Osteoblast (primary cell): ENCODE results near the gene JAK1. TPM values are rescaled to one million over a fixed set of nuclear protein-coding genes. Genes with fewer than 3 reads are reported as not detected.

ENCODE experiments used
- DNase-seq: peaks from one replicate; pipeline ENCODE4 v3.0.0; 2011; ENCODE audit warnings: low spot score, mixed read lengths; ENCODE audit not compliant: insufficient read length; ENCODE audit errors: missing footprints
- H2AFZ ChIP-seq: 2 replicates; pipeline ENCODE4 v1.6.0; 2011; ENCODE audit warnings: mild to moderate bottlenecking, low read length
- H3K27ac ChIP-seq: 2 replicates; pipeline ENCODE4 v1.5.1; 2011; ENCODE audit warnings: mild to moderate bottlenecking, low read depth, low read length, moderate library complexity
- H3K27me3 ChIP-seq: 2 replicates; pipeline ENCODE4 v1.6.0; 2012; ENCODE audit warnings: mild to moderate bottlenecking, control low read depth, inconsistent platforms, low read length, moderate library complexity; ENCODE audit not compliant: insufficient read depth
- H3K36me3 ChIP-seq: 2 replicates; pipeline ENCODE4 v1.5.1; 2011; ENCODE audit warnings: mild to moderate bottlenecking, low read length, control low read depth, moderate library complexity; ENCODE audit not compliant: insufficient read depth
- H3K4me1 ChIP-seq: 2 replicates; pipeline ENCODE4 v1.5.1; 2011; ENCODE audit warnings: mild to moderate bottlenecking, low read length, control low read depth, moderate library complexity; ENCODE audit not compliant: insufficient read depth
- H3K4me2 ChIP-seq: 2 replicates; pipeline ENCODE4 v1.6.0; 2011; ENCODE audit warnings: mild to moderate bottlenecking, low read length; ENCODE audit not compliant: insufficient read depth
- H3K4me3 ChIP-seq: fragments of 200-600 bp; sonication (generic); 3 replicates; pipeline ENCODE4 v1.5.1; 2012; ENCODE audit warnings: mild to moderate bottlenecking, low read length, inconsistent platforms; ENCODE audit not compliant: insufficient read depth
- H3K79me2 ChIP-seq: 2 replicates; pipeline ENCODE4 v1.6.0; 2012; ENCODE audit warnings: mild to moderate bottlenecking, low read length, control low read depth, inconsistent platforms; ENCODE audit not compliant: insufficient read depth
- H3K9me3 ChIP-seq: 2 replicates; pipeline ENCODE4 v1.5.1; 2011; ENCODE audit warnings: low read depth, low read length, control low read depth
- H4K20me1 ChIP-seq: 2 replicates; pipeline ENCODE4 v1.6.0; 2012; ENCODE audit warnings: mild to moderate bottlenecking, low read length, control low read depth; ENCODE audit not compliant: insufficient read depth
- total RNA-seq: library from RNA; depleted of rRNA; stranded (reverse); fragments of >200 nt; gene quantifications from 2 replicates; pipeline ENCODE4 v1.2.3, GENCODE V29; 2012
- TF ChIP-seq, protein P1 (sequence below): IDR thresholded peaks from 2 replicates; pipeline ENCODE4 v1.5.1; 2011; ENCODE audit warnings: mild to moderate bottlenecking, low read depth, low read length, moderate library complexity; ENCODE audit errors: extremely low read depth

The JAK1 gene
- total RNA-seq, 1 donor: 197 TPM

DNA sequence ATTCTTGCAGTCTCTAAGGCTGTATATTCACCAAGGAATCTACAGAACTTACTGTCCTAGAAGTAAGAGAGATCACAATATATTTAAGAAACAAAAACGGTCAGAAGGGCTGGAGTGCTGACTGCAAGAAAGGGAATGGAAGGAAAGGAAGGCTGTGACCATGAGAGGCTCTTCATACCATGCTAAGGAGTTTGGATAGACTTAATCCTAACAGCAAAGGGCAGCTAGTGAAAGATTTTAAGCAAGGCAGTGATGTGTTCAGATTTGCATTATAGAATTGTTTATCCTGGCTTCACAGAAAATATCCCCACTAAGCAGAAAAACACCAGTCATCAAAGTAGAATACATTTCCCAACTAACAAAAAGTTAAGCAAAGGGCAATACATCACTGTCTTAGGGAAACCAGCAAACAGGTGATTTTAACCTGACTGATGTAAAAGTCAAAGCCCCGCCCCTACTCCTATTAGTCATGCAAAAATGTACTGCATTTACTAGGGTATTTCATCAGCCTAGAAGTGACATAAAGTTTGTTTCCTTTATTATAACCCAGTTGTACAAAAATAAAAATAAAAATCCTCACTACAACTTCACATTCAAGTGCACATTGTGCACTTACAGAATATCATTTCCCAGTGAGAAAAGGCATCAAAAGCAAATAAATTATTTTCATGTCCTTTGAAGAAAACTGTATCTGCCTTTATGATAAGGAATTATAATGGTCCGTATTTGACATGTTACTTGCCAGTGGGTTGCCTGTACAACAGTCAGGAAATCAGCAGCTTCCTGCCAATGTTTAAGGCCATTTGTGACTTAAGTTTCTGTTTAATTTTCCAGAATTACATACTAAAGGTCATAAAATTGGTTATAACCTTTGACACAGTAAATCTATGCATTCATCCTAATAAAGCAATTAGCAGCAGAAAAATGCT is 17.2 kb downstream of the JAK1 start:
- Histone ChIP-seq H3K4me3 (no peak overlapping the region), H3K36me3 (no peaks in the 10 kb centered on the region), H3K27ac (no peak overlapping the region), H3K27me3 (no peaks in the 10 kb centered on the region), H2AFZ (no peak overlapping the region), H3K4me2 (no peak overlapping the region), H3K79me2 (peaks cover 90% of the 10 kb centered on the region), H3K4me1 (no peaks in the 10 kb centered on the region), H4K20me1 (peaks cover 60% of the 10 kb centered on the region), H3K9me3 (no peaks in the 10 kb centered on the region)
- TF ChIP-seq, protein P1, sequence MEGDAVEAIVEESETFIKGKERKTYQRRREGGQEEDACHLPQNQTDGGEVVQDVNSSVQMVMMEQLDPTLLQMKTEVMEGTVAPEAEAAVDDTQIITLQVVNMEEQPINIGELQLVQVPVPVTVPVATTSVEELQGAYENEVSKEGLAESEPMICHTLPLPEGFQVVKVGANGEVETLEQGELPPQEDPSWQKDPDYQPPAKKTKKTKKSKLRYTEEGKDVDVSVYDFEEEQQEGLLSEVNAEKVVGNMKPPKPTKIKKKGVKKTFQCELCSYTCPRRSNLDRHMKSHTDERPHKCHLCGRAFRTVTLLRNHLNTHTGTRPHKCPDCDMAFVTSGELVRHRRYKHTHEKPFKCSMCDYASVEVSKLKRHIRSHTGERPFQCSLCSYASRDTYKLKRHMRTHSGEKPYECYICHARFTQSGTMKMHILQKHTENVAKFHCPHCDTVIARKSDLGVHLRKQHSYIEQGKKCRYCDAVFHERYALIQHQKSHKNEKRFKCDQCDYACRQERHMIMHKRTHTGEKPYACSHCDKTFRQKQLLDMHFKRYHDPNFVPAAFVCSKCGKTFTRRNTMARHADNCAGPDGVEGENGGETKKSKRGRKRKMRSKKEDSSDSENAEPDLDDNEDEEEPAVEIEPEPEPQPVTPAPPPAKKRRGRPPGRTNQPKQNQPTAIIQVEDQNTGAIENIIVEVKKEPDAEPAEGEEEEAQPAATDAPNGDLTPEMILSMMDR: no peak
- no peak for DNase-seq

DNA sequence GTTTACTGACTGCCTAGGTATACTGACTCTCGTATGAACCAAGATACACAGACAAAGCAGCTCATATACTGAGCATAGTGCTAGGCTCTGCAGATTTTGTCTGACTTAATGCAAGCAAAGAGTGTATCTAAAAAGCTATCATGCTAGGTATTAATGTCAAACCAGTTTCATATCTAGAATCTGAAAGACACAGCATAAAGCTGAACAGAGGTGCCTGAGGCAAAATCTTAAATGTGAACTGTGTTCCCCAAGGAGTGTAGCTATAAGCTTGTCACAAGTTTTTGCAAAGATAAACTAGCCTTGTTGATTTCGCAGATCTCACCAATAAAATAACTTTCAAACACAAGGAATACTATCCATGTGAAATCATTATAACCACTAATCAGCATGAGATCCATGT is 18.1 kb downstream of the JAK1 start:
- Histone ChIP-seq H3K4me1 (no peaks in the 10 kb centered on the region), H3K27ac (no peak overlapping the region), H3K36me3 (no peaks in the 10 kb centered on the region), H2AFZ (no peak overlapping the region), H3K27me3 (no peaks in the 10 kb centered on the region), H3K4me3 (no peak overlapping the region), H3K9me3 (no peaks in the 10 kb centered on the region), H4K20me1 (peaks cover 53% of the 10 kb centered on the region), H3K4me2 (no peak overlapping the region), H3K79me2 (peaks cover 82% of the 10 kb centered on the region)
- TF ChIP-seq, protein P1: no peak
- DNase-seq: no peak

DNA sequence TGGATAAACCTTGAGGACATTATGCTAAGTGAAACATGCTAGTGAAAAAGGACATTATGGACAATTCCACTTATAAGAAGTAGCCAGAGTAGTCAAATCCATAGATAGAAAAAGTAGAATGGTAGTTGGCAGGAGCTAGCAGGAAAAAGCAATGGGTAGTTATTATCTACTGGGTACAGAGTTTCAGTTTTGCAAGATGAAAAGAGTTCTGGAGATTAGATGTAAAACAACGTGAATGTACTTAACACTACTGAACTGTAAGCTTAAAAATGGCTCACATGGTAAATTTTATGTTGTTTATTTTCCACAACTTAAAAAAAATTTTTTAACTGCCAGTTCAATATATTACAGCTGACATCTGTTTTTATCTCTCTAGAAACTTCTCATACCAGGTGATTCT is 19.4 kb downstream of the JAK1 start:
- Histone ChIP-seq H3K27ac (no peak overlapping the region), H3K4me3 (no peak overlapping the region), H3K79me2 (peaks cover 79% of the 10 kb centered on the region), H2AFZ (no peak overlapping the region), H3K4me2 (no peak overlapping the region), H3K4me1 (no peaks in the 10 kb centered on the region), H3K9me3 (no peaks in the 10 kb centered on the region), H4K20me1 (peaks cover 41% of the 10 kb centered on the region), H3K36me3 (no peaks in the 10 kb centered on the region), H3K27me3 (no peaks in the 10 kb centered on the region)
- no peak for DNase-seq
- TF ChIP-seq, protein P1: no peak

DNA sequence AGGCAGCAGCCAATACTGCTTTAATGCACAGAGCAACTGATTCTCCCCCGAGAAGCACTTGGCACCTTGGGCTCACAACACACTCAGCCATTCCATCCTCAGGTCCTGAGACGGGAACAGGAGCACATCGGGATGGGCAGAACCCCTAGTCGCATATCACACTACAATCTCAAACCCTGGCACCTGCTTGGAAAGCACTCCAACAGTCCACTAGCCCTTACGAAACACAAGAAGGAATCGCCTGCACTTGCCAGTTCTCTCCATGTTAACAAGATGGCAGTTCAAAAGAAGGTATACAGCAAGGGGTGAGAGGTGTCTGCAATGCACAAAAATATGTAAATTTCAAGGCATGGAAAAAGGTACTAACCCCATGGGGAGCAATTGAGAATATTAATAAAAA is 21.4 kb downstream of the JAK1 start:
- no peak overlapping the region for H3K4me3 ChIP-seq
- TF ChIP-seq, protein P1: no peak
- no peaks in the 10 kb centered on the region for H3K36me3 ChIP-seq
- no peak for DNase-seq
- H3K79me2 ChIP-seq: peaks cover 81% of the 10 kb centered on the region
- no peaks in the 10 kb centered on the region for H3K27me3 ChIP-seq
- no peak overlapping the region for H3K4me2 ChIP-seq
- no peaks in the 10 kb centered on the region for H3K9me3 ChIP-seq
- no peaks in the 10 kb centered on the region for H3K4me1 ChIP-seq
- peaks cover 39% of the 10 kb centered on the region for H4K20me1 ChIP-seq
- no peak overlapping the region for H2AFZ ChIP-seq
- H3K27ac ChIP-seq: no peak overlapping the region
